AG09309 (cell line): ENCODE results near the gene ADPRHL1.

Experiments
- DNase-seq: peaks from one replicate; pipeline ENCODE4 v3.0.0-alpha.2; 2010; ENCODE audit warnings: low read depth
- H3K4me3 ChIP-seq: 2 replicates; pipeline ENCODE4 v1.5.1; 2011; ENCODE audit warnings: mild to moderate bottlenecking, low read depth, low read length, moderate library complexity; ENCODE audit not compliant: control insufficient read depth
- TF ChIP-seq, protein P1 (sequence below): IDR thresholded peaks from 2 replicates; pipeline ENCODE4 v1.5.1; 2011; ENCODE audit warnings: mild to moderate bottlenecking, low read depth, low read length, inconsistent platforms; ENCODE audit not compliant: insufficient read depth, control insufficient read depth; ENCODE audit errors: missing control alignments

The ADPRHL1 gene

GRCh38 chr13:113452942-113453901, at the start of gene ADPRHL1:
Gene ADPRHL1 (minus strand): TSS chr13:113453488. CDS start chr13:113453437, 51 bp downstream.
- TF ChIP-seq, protein P1, sequence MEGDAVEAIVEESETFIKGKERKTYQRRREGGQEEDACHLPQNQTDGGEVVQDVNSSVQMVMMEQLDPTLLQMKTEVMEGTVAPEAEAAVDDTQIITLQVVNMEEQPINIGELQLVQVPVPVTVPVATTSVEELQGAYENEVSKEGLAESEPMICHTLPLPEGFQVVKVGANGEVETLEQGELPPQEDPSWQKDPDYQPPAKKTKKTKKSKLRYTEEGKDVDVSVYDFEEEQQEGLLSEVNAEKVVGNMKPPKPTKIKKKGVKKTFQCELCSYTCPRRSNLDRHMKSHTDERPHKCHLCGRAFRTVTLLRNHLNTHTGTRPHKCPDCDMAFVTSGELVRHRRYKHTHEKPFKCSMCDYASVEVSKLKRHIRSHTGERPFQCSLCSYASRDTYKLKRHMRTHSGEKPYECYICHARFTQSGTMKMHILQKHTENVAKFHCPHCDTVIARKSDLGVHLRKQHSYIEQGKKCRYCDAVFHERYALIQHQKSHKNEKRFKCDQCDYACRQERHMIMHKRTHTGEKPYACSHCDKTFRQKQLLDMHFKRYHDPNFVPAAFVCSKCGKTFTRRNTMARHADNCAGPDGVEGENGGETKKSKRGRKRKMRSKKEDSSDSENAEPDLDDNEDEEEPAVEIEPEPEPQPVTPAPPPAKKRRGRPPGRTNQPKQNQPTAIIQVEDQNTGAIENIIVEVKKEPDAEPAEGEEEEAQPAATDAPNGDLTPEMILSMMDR, result no peak
- H3K4me3 ChIP-seq, result no peak within 1 kb of the TSS
- no peak for DNase-seq

DNA sequence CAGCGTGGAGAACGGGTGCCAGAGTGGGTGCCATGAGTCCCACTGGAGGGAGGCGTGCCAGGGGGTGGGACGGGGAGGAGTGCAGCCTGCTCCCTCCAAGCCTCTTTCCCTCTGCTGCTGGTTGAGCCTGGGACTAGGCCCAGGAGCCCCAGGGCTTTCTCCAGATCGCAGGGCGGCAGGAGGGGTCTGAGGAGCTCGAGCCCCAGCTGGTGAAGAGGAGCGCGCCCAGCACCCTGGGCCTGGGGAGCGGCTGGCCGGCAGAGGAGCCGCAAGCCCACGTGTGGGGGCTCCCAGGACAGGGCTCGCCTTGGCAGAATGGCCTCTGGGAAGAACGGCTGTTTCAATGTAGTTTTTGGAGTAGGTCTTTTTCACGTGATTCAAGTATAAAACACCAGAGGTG, 49.4 kb upstream of the ADPRHL1 start:
- TF ChIP-seq, protein P1, result no peak
- DNase-seq, result no peak
- H3K4me3 ChIP-seq, result no peak overlapping the region

GRCh38 chr13:113500530-113501265, 47.4 kb upstream of the ADPRHL1 start:
- no peak overlapping the region for H3K4me3 ChIP-seq
- DNase-seq, result no peak
- TF ChIP-seq, protein P1, result no peak

- TF ChIP-seq, protein P1, result no peak
- peak; percentile 16 for DNase-seq
- no peak overlapping the region for H3K4me3 ChIP-seq
Observed at GRCh38 chr13:113499936-113500335, 46.6 kb upstream of the ADPRHL1 start.

- no peak for DNase-seq
- H3K4me3 ChIP-seq, result no peak overlapping the region
- TF ChIP-seq, protein P1, result no peak
Observed at GRCh38 chr13:113498905-113499304, 45.6 kb upstream of the ADPRHL1 start.

DNA sequence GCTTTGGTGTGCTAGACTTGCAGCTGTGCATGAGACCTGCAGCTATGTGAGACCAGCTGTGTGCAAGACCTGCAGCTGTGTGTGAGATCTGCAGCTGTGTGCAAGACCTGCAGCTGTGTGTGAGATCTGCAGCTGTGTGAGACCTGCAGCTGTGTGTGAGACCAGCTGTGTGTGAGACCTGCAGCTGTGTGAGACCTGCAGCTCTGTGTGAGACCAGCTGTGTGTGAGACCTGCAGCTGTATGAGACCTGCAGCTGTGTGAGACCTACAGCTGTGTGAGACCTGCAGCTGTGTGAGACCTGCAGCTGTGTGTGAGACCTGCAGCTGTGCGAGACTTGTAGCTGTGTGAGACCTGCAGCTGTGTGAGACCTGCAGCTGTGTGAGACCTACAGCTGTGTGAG, 43.9 kb upstream of the ADPRHL1 start:
- DNase-seq, result no peak
- TF ChIP-seq, protein P1, result no peak
- H3K4me3 ChIP-seq, result no peak overlapping the region
